H9 (cell line): ENCODE measurements around the gene CRACR2B. TPM values are rescaled to one million over a fixed set of nuclear protein-coding genes. Genes with fewer than 3 reads are reported as not detected.

Experiments used
- DNase-seq: peaks from one replicate; pipeline ENCODE4 v3.0.0-alpha.2; 2017
- H2AFZ ChIP-seq: one replicate; pipeline ENCODE4 v1.6.1; 2013; ENCODE audit warnings: mild to moderate bottlenecking, low read length, control low read depth, moderate library complexity
- H2AK5ac ChIP-seq: 2 replicates; pipeline ENCODE4 v1.6.1; 2013; ENCODE audit warnings: low read length, control low read depth, mixed read lengths; ENCODE audit not compliant: insufficient read length
- H2BK120ac ChIP-seq: one replicate; pipeline ENCODE4 v1.6.1; 2013; ENCODE audit warnings: low read depth, mild to moderate bottlenecking, low read length, control low read depth, inconsistent platforms; ENCODE audit not compliant: poor library complexity, severe bottlenecking
- H2BK12ac ChIP-seq: 2 replicates; pipeline ENCODE4 v1.6.1; 2013; ENCODE audit warnings: low read length, control low read depth, mixed read lengths, low read depth; ENCODE audit not compliant: insufficient read length
- H2BK15ac ChIP-seq: 2 replicates; pipeline ENCODE4 v1.6.1; 2013; ENCODE audit warnings: low read depth, low read length, control low read depth
- H2BK20ac ChIP-seq: one replicate; pipeline ENCODE4 v1.6.1; 2013; ENCODE audit warnings: low read depth, mild to moderate bottlenecking, low read length, control low read depth, inconsistent platforms; ENCODE audit not compliant: poor library complexity, severe bottlenecking
- H2BK5ac ChIP-seq: 2 replicates; pipeline ENCODE4 v1.6.1; 2013; ENCODE audit warnings: low read length, control low read depth, mixed read lengths; ENCODE audit not compliant: insufficient read length
- H3K14ac ChIP-seq: 2 replicates; pipeline ENCODE4 v1.6.1; 2013; ENCODE audit warnings: low read length, control low read depth; ENCODE audit not compliant: insufficient read depth
- H3K18ac ChIP-seq: 2 replicates; pipeline ENCODE4 v1.6.1; 2013; ENCODE audit warnings: low read depth, mild to moderate bottlenecking, mixed read lengths, low read length, control low read depth; ENCODE audit not compliant: insufficient read length
- H3K23ac ChIP-seq: 2 replicates; pipeline ENCODE4 v1.6.1; 2013; ENCODE audit warnings: low read length, control low read depth, mixed read lengths, low read depth; ENCODE audit not compliant: insufficient read length
- H3K23me2 ChIP-seq: 2 replicates; pipeline ENCODE4 v1.6.1; 2013; ENCODE audit warnings: low read depth, mild to moderate bottlenecking, mixed read lengths, low read length, control low read depth; ENCODE audit not compliant: insufficient read length, poor library complexity, severe bottlenecking
- H3K27ac ChIP-seq: 2 replicates; pipeline ENCODE4 v1.5.1; 2013; ENCODE audit warnings: low read length, control low read depth, mixed read lengths, low read depth; ENCODE audit not compliant: insufficient read length
- H3K27me3 ChIP-seq: 2 replicates; pipeline ENCODE4 v1.6.1; 2013; ENCODE audit warnings: low read length, control low read depth, inconsistent platforms; ENCODE audit not compliant: insufficient read depth
- H3K4ac ChIP-seq: 2 replicates; pipeline ENCODE4 v1.6.1; 2013; ENCODE audit warnings: low read depth, mild to moderate bottlenecking, control low read depth, inconsistent platforms, low read length, moderate library complexity
- H3K4me1 ChIP-seq: 2 replicates; pipeline ENCODE4 v1.6.1; 2013; ENCODE audit warnings: low read length, control low read depth, inconsistent platforms; ENCODE audit not compliant: insufficient read depth
- H3K4me2 ChIP-seq: 2 replicates; pipeline ENCODE4 v1.6.1; 2013; ENCODE audit warnings: low read length, control low read depth, mixed read lengths; ENCODE audit not compliant: insufficient read length, insufficient read depth
- H3K56ac ChIP-seq: 2 replicates; pipeline ENCODE4 v1.6.1; 2013; ENCODE audit warnings: low read depth, mild to moderate bottlenecking, mixed read lengths, low read length, control low read depth; ENCODE audit not compliant: insufficient read length
- H3K79me1 ChIP-seq: 2 replicates; pipeline ENCODE4 v1.6.1; 2013; ENCODE audit warnings: low read depth, mild to moderate bottlenecking, moderate library complexity, low read length, control low read depth, inconsistent platforms; ENCODE audit not compliant: insufficient read depth, poor library complexity, severe bottlenecking
- H3K79me2 ChIP-seq: 2 replicates; pipeline ENCODE4 v1.6.1; 2013; ENCODE audit warnings: low read length, control low read depth, inconsistent platforms; ENCODE audit not compliant: insufficient read depth
- H3K9ac ChIP-seq: 2 replicates; pipeline ENCODE4 v1.6.1; 2013; ENCODE audit warnings: low read length, control low read depth, mixed read lengths; ENCODE audit not compliant: insufficient read length; ENCODE audit errors: extremely low read depth
- H3K9me3 ChIP-seq: one replicate; pipeline ENCODE4 v1.6.1; 2013; ENCODE audit warnings: low read depth, low read length, inconsistent platforms; ENCODE audit not compliant: control insufficient read depth
- H3T11ph ChIP-seq: one replicate; pipeline ENCODE4 v1.6.1; 2013; ENCODE audit warnings: mild to moderate bottlenecking, low read length, control low read depth, inconsistent platforms
- H4K20me1 ChIP-seq: one replicate; pipeline ENCODE4 v1.6.1; 2013; ENCODE audit not compliant: control insufficient read depth, insufficient read length, insufficient read depth
- H4K5ac ChIP-seq: 2 replicates; pipeline ENCODE4 v1.6.1; 2013; ENCODE audit warnings: low read depth, mild to moderate bottlenecking, mixed read lengths, low read length, control low read depth; ENCODE audit not compliant: insufficient read length
- H4K8ac ChIP-seq: replicated peaks from 2 replicates; pipeline ENCODE4 v1.6.1; 2013; ENCODE audit warnings: low read length, control low read depth, mixed read lengths, low read depth; ENCODE audit not compliant: insufficient read length
- H4K91ac ChIP-seq: 2 replicates; pipeline ENCODE4 v1.6.1; 2013; ENCODE audit warnings: low read depth, mild to moderate bottlenecking, moderate library complexity, mixed read lengths, low read length, control low read depth; ENCODE audit not compliant: insufficient read length
- H3K27ac Mint-ChIP-seq, 3 experiments: 2 replicates in 2 of 3; 3 replicates in 1 of 3; pipeline ENCODE4 v1.8.0; 2020 to 2021; ENCODE audit warnings: mixed read lengths in 3 of 3, mild to moderate bottlenecking in 1 of 3, moderate library complexity in 1 of 3
- H3K27me3 Mint-ChIP-seq: 2 replicates; pipeline ENCODE4 v1.8.0; 2021; ENCODE audit warnings: low read depth, mild to moderate bottlenecking, moderate library complexity, mixed read lengths
- H3K36me3 Mint-ChIP-seq, 3 experiments: 2 replicates in 2 of 3; 3 replicates in 1 of 3; pipeline ENCODE4 v1.8.0; 2020 to 2021; ENCODE audit warnings: low read depth in 3 of 3, mixed read lengths in 3 of 3; ENCODE audit not compliant: insufficient read depth in 1 of 3
- H3K4me1 Mint-ChIP-seq, 2 experiments: 2 replicates each; pipeline ENCODE4 v1.8.0; 2020; ENCODE audit warnings: mixed read lengths in 2 of 2
- H3K4me3 Mint-ChIP-seq, 2 experiments: 2 replicates in 1 of 2; 3 replicates in 1 of 2; pipeline ENCODE4 v1.8.0; 2020 to 2021; ENCODE audit warnings: mild to moderate bottlenecking in 2 of 2, mixed read lengths in 2 of 2, moderate library complexity in 1 of 2
- H3K9me3 Mint-ChIP-seq, 2 experiments: 2 replicates in 1 of 2; 3 replicates in 1 of 2; pipeline ENCODE4 v1.8.0; 2020; ENCODE audit warnings: mild to moderate bottlenecking in 2 of 2, mixed read lengths in 2 of 2, moderate library complexity in 1 of 2
- WGBS: extraction: QIAGEN DNeasy Blood & Tissue Kit; methylation state at CpG from one replicate; pipeline ENCODE4 v1.1.7; 2013; ENCODE audit warnings: missing lambda C conversion rate, low lambda C conversion rate, mixed read lengths; ENCODE audit not compliant: insufficient read length; ENCODE audit errors: extremely low coverage; 5-methylcytosine and 5-hydroxymethylcytosine counted together
- total RNA-seq: library from RNA; stranded (reverse); gene quantifications from 2 replicates; pipeline ENCODE4 v1.2.1, GENCODE V29; 2021
- TF ChIP-seq, protein P1 (sequence below): fragments of 200-600 bp; sonication (generic); conservative IDR thresholded peaks from 3 replicates; pipeline ENCODE4 v1.8.0; 2021; ENCODE audit warnings: antibody characterized with exemption, mild to moderate bottlenecking

Gene CRACR2B
- total RNA-seq, 1 experiment from 2014 or later: 29.0 TPM

DNA sequence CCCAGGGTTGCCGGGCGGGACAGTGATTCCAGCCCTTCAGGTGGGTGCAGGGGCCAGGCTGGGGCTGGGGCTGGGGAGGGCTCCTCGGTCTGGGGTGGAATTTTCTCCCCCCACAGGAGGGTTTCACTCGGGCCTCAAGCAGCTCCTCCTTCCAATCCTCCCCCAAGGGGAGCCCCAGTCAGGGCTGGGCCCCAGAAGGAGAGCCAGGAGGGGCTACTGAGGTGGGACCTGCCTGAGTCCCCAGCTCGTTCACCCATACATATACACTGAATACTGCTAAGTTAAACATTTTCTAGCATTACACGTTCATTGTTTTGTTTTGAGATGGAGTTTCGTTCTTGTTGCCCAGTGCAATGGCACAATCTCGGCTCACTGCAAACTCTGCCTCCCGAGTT lies 1.5 kb upstream of the CRACR2B start:
- H2BK5ac ChIP-seq: no peak overlapping the region
- no peak overlapping the region for H3K27ac Mint-ChIP-seq
- H3T11ph ChIP-seq: no peak overlapping the region
- no peak overlapping the region for H3K4ac ChIP-seq
- peaks cover 0 to 26% (median 13%) of the 10 kb centered on the region in 3 experiments for H3K36me3 Mint-ChIP-seq
- peaks cover 5% of the 10 kb centered on the region; the same call in 1 of the 2 replicates for H3K27me3 ChIP-seq
- H3K4me1 ChIP-seq: no peaks in the 10 kb centered on the region; the same call in 1 of the 2 replicates
- no peak overlapping the region for H4K8ac ChIP-seq
- no peak overlapping the region for H2BK20ac ChIP-seq
- no peak overlapping the region for H3K27ac ChIP-seq
- no peaks in the 10 kb centered on the region for H3K79me1 ChIP-seq
- H2BK120ac ChIP-seq: no peak overlapping the region
- H4K20me1 ChIP-seq: no peaks in the 10 kb centered on the region
- H2AFZ ChIP-seq: no peak overlapping the region
- no peak overlapping the region for H3K9ac ChIP-seq
- H3K9me3 ChIP-seq: no peaks in the 10 kb centered on the region
- H3K56ac ChIP-seq: no peak overlapping the region
- no peaks in the 10 kb centered on the region for H3K79me2 ChIP-seq
- H4K5ac ChIP-seq: no peak overlapping the region
- peaks cover 24% of the 10 kb centered on the region for H3K23me2 ChIP-seq
- DNase-seq: no peak
- H4K91ac ChIP-seq: no peak overlapping the region
- WGBS: no CpG with 5 or more reads among the region's 9 CpGs
- peak overlapping the region; percentile 59 to 78 for H3K4me3 Mint-ChIP-seq
- H3K4me2 ChIP-seq: no peak overlapping the region
- H3K14ac ChIP-seq: no peak overlapping the region
- no peak overlapping the region for H3K18ac ChIP-seq
- H3K9me3 Mint-ChIP-seq: no peaks in the 10 kb centered on the region; a peak in 1 of 5 replicates
- TF ChIP-seq, protein P1, sequence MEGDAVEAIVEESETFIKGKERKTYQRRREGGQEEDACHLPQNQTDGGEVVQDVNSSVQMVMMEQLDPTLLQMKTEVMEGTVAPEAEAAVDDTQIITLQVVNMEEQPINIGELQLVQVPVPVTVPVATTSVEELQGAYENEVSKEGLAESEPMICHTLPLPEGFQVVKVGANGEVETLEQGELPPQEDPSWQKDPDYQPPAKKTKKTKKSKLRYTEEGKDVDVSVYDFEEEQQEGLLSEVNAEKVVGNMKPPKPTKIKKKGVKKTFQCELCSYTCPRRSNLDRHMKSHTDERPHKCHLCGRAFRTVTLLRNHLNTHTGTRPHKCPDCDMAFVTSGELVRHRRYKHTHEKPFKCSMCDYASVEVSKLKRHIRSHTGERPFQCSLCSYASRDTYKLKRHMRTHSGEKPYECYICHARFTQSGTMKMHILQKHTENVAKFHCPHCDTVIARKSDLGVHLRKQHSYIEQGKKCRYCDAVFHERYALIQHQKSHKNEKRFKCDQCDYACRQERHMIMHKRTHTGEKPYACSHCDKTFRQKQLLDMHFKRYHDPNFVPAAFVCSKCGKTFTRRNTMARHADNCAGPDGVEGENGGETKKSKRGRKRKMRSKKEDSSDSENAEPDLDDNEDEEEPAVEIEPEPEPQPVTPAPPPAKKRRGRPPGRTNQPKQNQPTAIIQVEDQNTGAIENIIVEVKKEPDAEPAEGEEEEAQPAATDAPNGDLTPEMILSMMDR: no peak
- H3K27me3 Mint-ChIP-seq: peaks cover 24% of the 10 kb centered on the region
- no peak overlapping the region for H2AK5ac ChIP-seq
- no peak overlapping the region for H2BK12ac ChIP-seq
- H2BK15ac ChIP-seq: no peak overlapping the region
- peaks cover 23 to 31% of the 10 kb centered on the region in 2 experiments for H3K4me1 Mint-ChIP-seq
- no peak overlapping the region for H3K23ac ChIP-seq
